22Rv1 (cell line): ENCODE data around the gene ZFP62.

Experiments used
- H3K27ac ChIP-seq: fragments of 450-650 bp; 2 replicates; pipeline ENCODE4 v1.5.1; 2017
- CTCF ChIP-seq: fragments of 450-650 bp; IDR thresholded peaks from 2 replicates; pipeline ENCODE4 v1.5.1; 2017; ENCODE audit warnings: mild to moderate bottlenecking
- ZFX ChIP-seq: fragments of 450-650 bp; IDR thresholded peaks from 2 replicates; pipeline ENCODE4 v1.6.1; 2017; ENCODE audit warnings: antibody characterized with exemption, borderline replicate concordance

ZFP62 gene

GRCh38 chr5:180860887-180861822, at the start of gene ZFP62:
Gene ZFP62, minus strand, starts transcription at chr5:180861276. Its CDS starts 57 bp downstream, at chr5:180861219.
- H3K27ac ChIP-seq = peak within 1 kb of the TSS; percentile 97
- no peak; the same call in 1 of the 2 replicates for TF ChIP-seq CTCF
- TF ChIP-seq ZFX = no peak

- TF ChIP-seq ZFX (no peak), CTCF (no peak)
- H3K27ac ChIP-seq = no peak overlapping the region
Observed at GRCh38 chr5:180910735-180911134, 49.7 kb upstream of the ZFP62 start.

GRCh38 chr5:180910182-180910581, 49.1 kb upstream of the ZFP62 start:
- TF ChIP-seq ZFX (no peak), CTCF (no peak)
- no peak overlapping the region for H3K27ac ChIP-seq

GRCh38 chr5:180909782-180910181, 48.7 kb upstream of the ZFP62 start:
- H3K27ac ChIP-seq = no peak overlapping the region
- TF ChIP-seq ZFX (no peak), CTCF (no peak)

- TF ChIP-seq CTCF (no peak), ZFX (no peak)
- no peak overlapping the region for H3K27ac ChIP-seq
Observed at GRCh38 chr5:180908998-180909731, 48.1 kb upstream of the ZFP62 start.

- no peak overlapping the region for H3K27ac ChIP-seq
- TF ChIP-seq CTCF = no peak
- TF ChIP-seq ZFX = no peak
Observed at GRCh38 chr5:180908400-180908799, 47.3 kb upstream of the ZFP62 start.

- no peak overlapping the region for H3K27ac ChIP-seq
Observed at GRCh38 chr5:180901319-180902009, 40.4 kb upstream of the ZFP62 start.

More at GRCh38 chr5:180901319-180902009, 40.4 kb upstream of the ZFP62 start:
- no peak for TF ChIP-seq CTCF
- TF ChIP-seq ZFX = no peak
